Dedifferentiated amniotic fluid mesenchymal stem cell (primary cell): ENCODE data around the gene ELN.

Experiments
- DNase-seq: peaks from one replicate; pipeline ENCODE4 v3.0.0-alpha.2; 2016; ENCODE audit errors: extremely low spot score

Gene ELN

DNA sequence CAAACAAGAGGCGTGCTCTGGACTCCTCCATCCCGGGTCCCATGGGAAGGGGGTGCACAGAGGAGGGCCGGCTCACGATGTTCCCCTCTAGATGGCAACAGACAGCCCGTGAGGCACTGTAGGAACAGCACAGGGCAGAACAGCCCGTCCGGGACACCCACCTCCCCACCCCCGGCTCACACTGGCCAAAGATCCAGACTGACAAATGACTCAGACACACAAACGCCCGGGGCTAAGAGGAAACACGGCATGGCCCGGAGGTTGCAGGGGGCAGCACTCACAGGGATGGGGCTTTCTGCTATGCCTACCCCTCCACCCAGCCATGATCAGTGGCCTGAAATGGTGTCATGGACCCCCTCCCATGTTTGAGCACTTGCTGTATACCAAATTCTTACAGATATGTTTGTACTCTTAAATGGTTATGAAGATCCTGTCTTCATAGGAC is 4.9 kb upstream of the ELN start:
- DNase-seq = peak; percentile 70

GRCh38 chr7:74023786-74024185 is 4.2 kb upstream of the ELN start:
- no peak for DNase-seq

DNA sequence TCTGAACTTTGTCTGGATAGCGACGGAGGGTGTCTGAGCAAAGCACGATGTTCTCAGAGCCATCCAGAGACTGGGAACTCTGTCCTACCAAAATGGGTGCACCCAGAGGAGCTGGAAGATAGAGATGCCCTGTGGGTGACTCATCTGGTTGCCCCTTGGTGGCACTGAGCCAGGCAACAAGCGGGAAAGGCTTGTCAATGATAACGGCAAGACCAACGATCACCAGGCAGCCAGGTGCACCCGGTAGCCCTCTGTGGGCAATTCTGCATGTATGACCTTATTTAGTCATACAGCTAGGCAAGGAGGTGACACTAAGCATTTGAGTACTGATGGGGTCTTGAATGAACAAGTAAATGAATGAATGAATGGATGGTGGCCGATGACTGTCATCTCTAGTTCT is 2.8 kb upstream of the ELN start:
- no peak for DNase-seq

- no peak for DNase-seq
Observed at GRCh38 chr7:74025730-74026129, 2.2 kb upstream of the ELN start.

DNA sequence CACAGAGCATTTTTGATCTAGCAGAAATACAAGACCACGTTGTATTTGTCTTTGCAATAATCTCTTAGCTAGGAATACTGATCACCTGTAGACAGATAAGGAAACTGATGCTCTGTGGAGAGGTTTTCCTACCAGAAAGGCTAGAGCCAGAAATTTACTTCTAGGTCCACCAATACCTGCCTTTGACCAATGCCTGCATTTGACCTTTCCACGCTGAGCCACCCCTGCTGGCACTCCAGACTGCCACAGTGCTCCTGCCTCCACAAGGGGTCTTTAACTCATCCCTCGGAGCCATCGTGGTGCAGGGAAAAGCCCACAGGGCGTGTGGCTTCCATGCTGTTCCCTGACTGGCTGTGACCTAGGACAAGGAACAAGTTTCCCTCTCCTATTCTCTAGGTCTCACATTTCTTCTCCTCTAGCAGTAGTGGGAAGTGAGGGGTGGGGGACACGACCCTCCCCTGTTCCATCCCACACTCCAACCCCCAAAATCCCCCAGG is 1.5 kb upstream of the ELN start:
- DNase-seq = no peak

GRCh38 chr7:74026903-74027682 is 880 bp upstream of the ELN start:
- peak; percentile 41 for DNase-seq

GRCh38 chr7:74028321-74028838 is 407 bp downstream of the ELN start:
- DNase-seq = no peak

- DNase-seq = no peak
Observed at GRCh38 chr7:74029089-74029785, 1.3 kb downstream of the ELN start.

DNA sequence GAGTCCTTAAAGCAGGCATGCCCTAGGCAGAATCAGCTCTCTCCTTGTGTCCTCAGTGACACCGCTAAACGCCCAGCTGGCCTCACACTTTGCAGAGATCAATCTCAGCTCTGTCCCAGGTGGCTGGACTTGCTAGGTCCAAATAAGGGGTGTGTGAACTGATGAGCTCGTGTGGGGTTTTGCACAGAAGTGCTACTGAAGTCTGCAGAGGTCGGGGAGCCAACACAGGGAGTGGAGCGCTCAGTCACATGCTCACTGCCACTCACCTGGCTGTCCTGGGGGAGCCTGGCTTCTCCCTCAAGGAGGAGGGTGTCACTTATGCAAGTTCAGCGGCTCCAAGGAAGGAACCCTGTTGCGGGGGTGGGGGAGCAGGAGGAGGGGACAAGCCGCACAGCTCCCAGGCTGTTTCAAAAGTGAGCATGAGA is 2.0 kb downstream of the ELN start:
- DNase-seq = no peak

DNA sequence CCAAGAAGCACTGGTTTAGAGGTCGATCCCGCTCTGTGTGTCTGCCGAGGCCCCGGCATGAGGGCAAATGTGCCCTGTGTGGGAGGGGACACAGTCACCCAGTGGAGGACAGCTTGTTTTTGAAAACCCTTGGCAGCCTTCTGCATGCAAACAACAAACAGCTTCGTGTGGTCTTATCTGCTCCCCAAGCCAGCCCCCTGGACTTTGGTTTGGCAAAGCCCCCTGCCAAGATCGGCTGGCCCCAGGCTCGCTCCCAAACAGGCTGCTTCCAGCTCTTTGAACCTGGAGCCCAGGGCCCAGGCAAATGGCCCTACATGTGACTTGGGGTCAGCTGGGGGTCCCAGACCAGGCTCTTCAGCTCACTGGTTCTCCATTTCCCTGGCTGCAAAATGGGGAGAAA is 2.9 kb downstream of the ELN start:
- no peak for DNase-seq

DNA sequence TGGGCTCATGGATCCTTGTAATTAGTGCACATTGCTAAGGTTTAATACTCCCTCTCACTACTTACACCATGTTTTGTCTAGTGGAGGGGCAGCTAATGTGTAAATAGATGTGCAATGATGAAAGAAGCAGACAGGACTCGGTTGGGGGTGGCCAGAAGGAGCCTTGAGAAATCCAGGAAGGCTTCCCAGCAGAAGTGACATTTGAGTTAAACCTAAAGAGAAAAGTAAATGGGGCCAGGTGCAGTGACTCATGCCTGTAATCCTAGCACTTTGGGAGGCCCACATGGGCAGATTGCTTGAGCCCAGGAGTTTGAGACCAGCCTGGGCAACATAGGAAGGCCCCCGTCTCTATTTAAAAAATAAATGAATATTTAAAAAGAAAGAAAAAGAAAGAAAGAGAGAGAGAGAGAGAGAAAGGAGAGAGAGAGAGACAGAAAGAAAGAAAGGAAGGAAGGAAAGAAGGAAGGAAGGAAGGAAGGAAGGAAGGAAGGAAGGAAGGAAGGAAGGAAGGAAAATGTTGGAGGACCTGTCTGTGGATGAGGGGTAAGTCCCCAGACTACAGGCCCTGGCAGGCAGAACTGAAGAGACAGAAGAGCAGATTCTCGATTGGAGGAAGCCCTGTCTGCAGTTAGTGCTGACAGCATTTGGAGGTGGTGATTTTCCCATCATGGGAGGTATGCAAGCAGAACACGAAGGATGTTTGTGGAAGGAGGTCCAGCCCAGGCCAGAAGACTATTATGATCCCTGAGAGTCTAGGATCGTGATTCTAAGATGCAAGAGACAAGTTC is 3.6 kb downstream of the ELN start:
- no peak for DNase-seq

- peak; percentile 30 for DNase-seq
Observed at GRCh38 chr7:74032191-74032490, 4.2 kb downstream of the ELN start.

DNA sequence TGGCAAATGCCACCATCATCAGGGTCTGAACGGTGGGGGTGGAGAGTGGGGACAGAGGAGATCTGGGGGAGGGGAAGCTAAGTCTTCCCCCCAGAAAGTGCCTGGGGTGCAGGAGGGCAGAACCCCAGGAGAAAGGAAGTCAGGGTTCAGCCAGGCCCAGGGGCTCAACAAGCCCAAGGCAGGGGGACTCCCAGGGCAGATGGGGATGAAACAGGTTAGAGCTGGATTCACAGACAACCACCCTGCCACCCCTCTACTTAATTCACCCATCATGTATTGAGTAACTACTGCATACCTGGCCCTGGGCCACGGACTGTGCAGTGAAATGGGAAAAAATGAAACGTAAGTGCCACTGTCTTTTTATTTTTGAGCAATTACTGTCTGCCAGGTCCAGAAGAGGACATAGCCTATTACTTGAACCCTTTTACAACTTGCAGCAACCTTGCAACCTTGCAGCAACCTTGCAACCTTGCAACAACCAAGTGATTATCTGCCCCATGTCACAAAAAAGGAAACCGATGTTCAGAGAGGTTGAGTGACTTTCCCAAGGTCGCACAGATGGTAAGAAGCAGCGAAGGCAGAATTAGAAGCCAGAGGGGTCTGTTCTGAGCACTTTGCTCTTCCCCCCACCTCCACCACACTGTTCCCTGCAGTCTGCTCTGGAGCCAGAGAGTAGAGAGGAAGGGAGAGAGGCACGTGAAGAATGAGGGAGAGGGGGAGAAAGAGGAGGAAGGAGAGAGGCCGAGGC is 4.8 kb downstream of the ELN start:
- DNase-seq = no peak

DNA sequence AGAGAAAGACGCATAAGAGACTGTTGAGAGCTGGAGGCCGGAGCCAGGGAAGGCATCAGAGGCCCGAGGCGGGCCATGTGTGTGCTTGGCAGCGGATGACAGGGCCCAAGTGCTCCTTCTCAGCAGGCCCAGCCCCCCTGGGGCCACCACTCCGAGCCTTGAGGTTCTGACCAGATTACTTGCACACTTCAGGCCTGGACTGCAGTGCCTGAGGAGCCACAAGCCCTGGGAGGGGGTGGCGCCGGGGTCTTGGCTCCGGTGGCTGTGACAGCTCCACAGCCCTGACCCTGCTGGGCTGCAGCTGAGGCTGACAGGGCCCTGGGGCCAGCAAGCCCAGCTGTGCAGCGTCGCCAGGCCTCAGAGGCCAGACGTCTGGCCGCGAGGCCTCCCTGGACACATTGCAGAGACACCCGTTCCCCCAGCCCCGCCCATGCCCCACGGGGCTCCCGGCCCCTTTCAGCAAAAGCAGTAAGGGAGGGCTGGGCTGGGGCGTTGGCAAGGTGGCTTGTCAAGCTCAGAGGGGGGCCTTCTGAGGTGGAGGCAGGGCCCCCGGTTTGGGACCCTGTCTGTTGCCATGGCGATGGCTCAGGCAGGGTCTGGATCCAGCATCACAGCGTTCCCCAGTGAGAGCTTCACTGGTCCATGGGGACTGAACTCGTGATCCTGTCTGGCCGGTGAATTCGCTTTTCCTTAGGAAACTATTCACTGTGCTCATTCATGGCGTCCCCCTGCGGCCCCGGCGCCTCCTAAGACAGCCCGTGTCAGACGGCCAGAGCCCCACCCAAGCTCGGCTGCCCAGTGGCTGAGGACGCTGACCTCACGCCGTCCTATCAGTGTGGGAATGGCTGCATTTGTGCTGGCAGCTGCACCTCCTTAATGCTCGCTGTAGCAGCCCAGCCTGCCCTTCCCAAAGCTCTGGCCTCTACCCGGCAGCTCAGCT is 5.7 kb downstream of the ELN start:
- DNase-seq = no peak

DNA sequence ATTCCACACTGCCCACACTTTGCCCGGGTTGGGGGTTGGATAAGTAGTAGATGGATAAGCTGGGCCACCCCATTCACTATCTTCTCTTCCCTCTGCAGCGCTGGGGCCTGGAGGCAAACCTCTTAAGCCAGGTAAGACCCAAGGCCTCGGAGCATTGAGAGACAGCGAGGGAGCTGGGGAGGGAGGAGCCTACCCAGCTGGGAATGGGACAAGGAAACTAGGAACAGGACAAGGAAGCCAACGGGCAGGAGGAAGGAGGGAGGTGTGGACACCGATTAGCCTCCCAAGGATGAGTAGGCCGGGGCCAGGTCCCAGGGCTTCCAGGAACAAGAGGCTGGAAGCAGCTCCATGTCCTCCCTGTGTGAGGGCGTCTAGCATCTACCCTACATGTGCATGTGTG is 9.6 kb downstream of the ELN start:
- no peak for DNase-seq

- DNase-seq = no peak
Observed at GRCh38 chr7:74038194-74038961, 10.4 kb downstream of the ELN start.

DNA sequence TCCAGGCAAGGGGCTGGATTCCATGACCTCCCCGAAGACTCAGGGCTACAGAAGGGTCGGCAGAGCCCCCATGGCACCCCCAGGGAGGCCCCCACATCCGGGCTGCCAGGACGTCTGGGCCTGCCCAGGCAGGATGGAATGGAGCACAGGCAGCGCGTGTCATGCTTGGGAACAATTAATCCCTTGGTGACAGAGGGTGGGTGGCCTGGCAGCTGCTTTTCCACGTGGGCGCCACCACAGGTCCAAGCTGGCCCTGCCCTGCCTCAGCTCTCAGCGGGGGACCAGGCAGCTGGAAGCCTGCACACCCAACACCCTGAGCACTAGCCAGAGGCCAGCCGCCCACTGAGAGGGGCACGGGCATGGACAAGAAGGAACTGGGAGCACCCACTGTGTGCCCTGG is 11.4 kb downstream of the ELN start:
- DNase-seq = no peak

- DNase-seq = no peak
Observed at GRCh38 chr7:74040101-74040790, 12.3 kb downstream of the ELN start.
